Neural cell (in vitro differentiated cells): Measurements from ENCODE around the gene SORD. TPM values are rescaled to one million over a fixed set of nuclear protein-coding genes. Genes with fewer than 3 reads are reported as not detected.

ENCODE experiments used
- H2AFZ ChIP-seq: fragments of 200-600, 300-800 bp; sonication (generic), shearing (Covaris generic); 2 replicates; pipeline ENCODE4 v1.6.0; 2014; ENCODE audit warnings: low read depth, mild to moderate bottlenecking, antibody characterized with exemption, low read length, moderate library complexity
- H3F3A ChIP-seq: fragments of 200-600 bp; shearing (Covaris generic); 2 replicates; pipeline ENCODE4 v1.6.1; 2016; ENCODE audit warnings: mild to moderate bottlenecking, moderate library complexity, mixed read lengths, antibody characterized with exemption, low read length; ENCODE audit not compliant: insufficient read depth, poor library complexity, severe bottlenecking
- H3K27ac ChIP-seq: fragments of 200-600, 300-800 bp; sonication (generic), shearing (Covaris generic); 2 replicates; pipeline ENCODE4 v1.5.1; 2014; ENCODE audit warnings: mild to moderate bottlenecking, low read length, moderate library complexity
- H3K27me3 ChIP-seq: fragments of 300-800, 200-600 bp; sonication (generic), shearing (Covaris generic); 2 replicates; pipeline ENCODE4 v1.6.0; 2014; ENCODE audit warnings: mild to moderate bottlenecking, low read depth, low read length, moderate library complexity; ENCODE audit not compliant: insufficient read depth
- H3K36me3 ChIP-seq: fragments of 300-800, 200-600 bp; sonication (generic), shearing (Covaris generic); 2 replicates; pipeline ENCODE4 v1.5.1; 2014; ENCODE audit warnings: mild to moderate bottlenecking, antibody characterized with exemption, low read length, moderate library complexity; ENCODE audit not compliant: insufficient read depth
- H3K4me2 ChIP-seq: fragments of 300-800, 200-600 bp; sonication (generic), shearing (Covaris generic); 2 replicates; pipeline ENCODE4 v1.6.0; 2014; ENCODE audit warnings: mild to moderate bottlenecking, low read length
- H3K4me3 ChIP-seq: fragments of 300-800, 200-600 bp; sonication (generic), shearing (Covaris generic); 2 replicates; pipeline ENCODE4 v1.5.1; 2014; ENCODE audit warnings: mild to moderate bottlenecking, low read length, moderate library complexity
- H3K79me2 ChIP-seq: fragments of 200-600 bp; shearing (Covaris generic); replicated peaks from 2 replicates; pipeline ENCODE4 v1.6.0; 2014; ENCODE audit warnings: mild to moderate bottlenecking, low read length, moderate library complexity; ENCODE audit not compliant: insufficient read depth
- H3K9ac ChIP-seq: fragments of 300-800, 200-600 bp; sonication (generic), shearing (Covaris generic); 2 replicates; pipeline ENCODE4 v1.6.1; 2016; ENCODE audit warnings: mild to moderate bottlenecking, low read length, mixed read lengths
- H3K9me2 ChIP-seq: fragments of 200-600 bp; shearing (Covaris generic); 2 replicates; pipeline ENCODE4 v1.6.1; 2016; ENCODE audit warnings: mild to moderate bottlenecking, low read length, mixed read lengths; ENCODE audit not compliant: insufficient read depth
- H3K9me3 ChIP-seq: fragments of 200-600, 300-800 bp; sonication (generic), shearing (Covaris generic); 2 replicates; pipeline ENCODE4 v1.6.1; 2016; ENCODE audit warnings: mild to moderate bottlenecking, mixed run types, low read length, moderate library complexity, mixed read lengths
- H4K20me1 ChIP-seq: fragments of 200-600 bp; shearing (Covaris generic); 2 replicates; pipeline ENCODE4 v1.6.1; 2016; ENCODE audit warnings: mild to moderate bottlenecking, mixed run types; ENCODE audit not compliant: insufficient read depth
- CTCF ChIP-seq: fragments of 450-650 bp; IDR thresholded peaks from 2 replicates; pipeline ENCODE4 v1.5.1; 2014; ENCODE audit warnings: antibody characterized with exemption, mild to moderate bottlenecking, moderate library complexity; ENCODE audit not compliant: poor library complexity, severe bottlenecking
- EP300 ChIP-seq: fragments of 450-650 bp; conservative IDR thresholded peaks from 2 replicates; pipeline ENCODE4 v1.6.1; 2014; ENCODE audit warnings: antibody characterized with exemption, mild to moderate bottlenecking, moderate library complexity; ENCODE audit not compliant: poor library complexity, severe bottlenecking
- EZH2 ChIP-seq: fragments of 200-600, 300-800 bp; shearing (Covaris generic), sonication (generic); IDR thresholded peaks from 2 replicates; pipeline ENCODE4 v1.6.1; 2014; ENCODE audit warnings: antibody characterized with exemption, low read length, borderline replicate concordance, mild to moderate bottlenecking; ENCODE audit not compliant: insufficient read depth, poor library complexity, severe bottlenecking
- MXI1 ChIP-seq: fragments of 450-650 bp; conservative IDR thresholded peaks from 2 replicates; pipeline ENCODE4 v1.6.1; 2014; ENCODE audit warnings: antibody characterized with exemption, mild to moderate bottlenecking; ENCODE audit not compliant: poor library complexity, severe bottlenecking
- POLR2AphosphoS5 ChIP-seq: IDR thresholded peaks from 2 replicates; pipeline ENCODE4 v1.6.1; 2012
- RAD21 ChIP-seq: fragments of 450-650 bp; conservative IDR thresholded peaks from 2 replicates; pipeline ENCODE4 v1.6.1; 2014; ENCODE audit warnings: antibody characterized with exemption, mild to moderate bottlenecking, moderate library complexity
- REST ChIP-seq: IDR thresholded peaks from 2 replicates; pipeline ENCODE4 v1.6.1; 2012; ENCODE audit warnings: borderline replicate concordance
- SMC3 ChIP-seq: fragments of 450-650 bp; conservative IDR thresholded peaks from 2 replicates; pipeline ENCODE4 v1.6.1; 2014; ENCODE audit warnings: antibody characterized with exemption, mild to moderate bottlenecking, moderate library complexity; ENCODE audit not compliant: poor library complexity
- TAF1 ChIP-seq: IDR thresholded peaks from 2 replicates; pipeline ENCODE4 v1.6.1; 2012; ENCODE audit warnings: low read depth
- polyA plus RNA-seq: library from polyadenylated mRNA; depleted of rRNA; stranded (reverse); fragments of >200 nt; gene quantifications from 2 replicates; pipeline ENCODE4 v1.2.3, GENCODE V29; 2014

Gene SORD
- polyA plus RNA-seq, 1 donor from 2014 or later = 17.7 TPM

GRCh38 chr15:45089712-45090373 is 66.8 kb downstream of the SORD start:
- H3K9ac ChIP-seq = no peak overlapping the region

GRCh38 chr15:45091161-45091560 is 68.2 kb downstream of the SORD start:
- Histone ChIP-seq H3K4me3 (no peak overlapping the region), H3K27me3 (no peaks in the 10 kb centered on the region), H3K36me3 (no peaks in the 10 kb centered on the region), H3K9ac (no peak overlapping the region), H4K20me1 (no peaks in the 10 kb centered on the region), H3F3A (no peaks in the 10 kb centered on the region), H3K9me2 (no peaks in the 10 kb centered on the region), H2AFZ (no peak overlapping the region), H3K4me2 (no peak overlapping the region), H3K79me2 (no peaks in the 10 kb centered on the region), H3K27ac (no peak overlapping the region), H3K9me3 (no peaks in the 10 kb centered on the region)
- TF ChIP-seq EP300 (no peak), REST (no peak), TAF1 (no peak), CTCF (no peak), SMC3 (no peak)

More at GRCh38 chr15:45089712-45090373, 66.8 kb downstream of the SORD start:
- no peak overlapping the region for H3K27ac ChIP-seq
- H3K4me2 ChIP-seq = no peak overlapping the region
- TF ChIP-seq POLR2AphosphoS5 = no peak
- TF ChIP-seq EP300 = no peak
- no peak for TF ChIP-seq REST
- TF ChIP-seq SMC3 = no peak
- TF ChIP-seq EZH2 = no peak
- no peak for TF ChIP-seq RAD21
- TF ChIP-seq TAF1 = no peak
- TF ChIP-seq MXI1 = no peak
- TF ChIP-seq CTCF = no peak
- no peaks in the 10 kb centered on the region for H3K9me2 ChIP-seq
- no peaks in the 10 kb centered on the region for H3K27me3 ChIP-seq
- H4K20me1 ChIP-seq = no peaks in the 10 kb centered on the region
- H3K4me3 ChIP-seq = no peak overlapping the region
- no peaks in the 10 kb centered on the region for H3K79me2 ChIP-seq
- no peaks in the 10 kb centered on the region for H3F3A ChIP-seq
- no peaks in the 10 kb centered on the region for H3K9me3 ChIP-seq
- H2AFZ ChIP-seq = no peak overlapping the region
- H3K36me3 ChIP-seq = no peaks in the 10 kb centered on the region
